Measurements from ENCODE around the gene PTPRK. TPM values are rescaled to one million over a fixed set of nuclear protein-coding genes. Genes with fewer than 3 reads are reported as not detected.

Gene PTPRK
- total and polyA plus RNA-seq, 10 of the 15 experiments (the other 5 are each of a cell fraction or from before 2014, with no cell fraction given): 0.23 to 1.9 (median 0.55) TPM

DNA sequence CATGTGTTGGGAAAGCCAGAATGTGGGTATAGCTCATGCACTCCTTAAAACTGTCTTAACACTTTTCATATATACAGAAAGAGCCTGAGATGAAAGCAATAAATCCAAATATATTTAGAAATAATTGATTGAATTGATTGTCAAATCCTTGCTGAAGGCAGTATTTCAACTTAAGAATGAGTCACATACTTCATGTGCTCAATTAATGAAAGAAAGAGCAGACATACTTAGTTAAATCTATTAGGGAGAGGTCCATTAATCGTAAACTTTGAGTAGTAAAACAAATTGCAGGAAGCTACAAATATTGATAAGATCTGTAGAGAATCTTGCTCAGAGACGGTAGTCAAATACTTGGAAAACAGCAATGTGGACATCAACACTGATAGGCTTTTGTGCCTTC is 358.0 kb downstream of the PTPRK start:
- H3K27me3 ChIP-seq (replicated peaks in 1 of 2; ENCODE audit: control insufficient read depth in 2 of 2, insufficient read depth in 2 of 2, low read length in 1 of 2): no peaks in the 10 kb centered on the region
- ATAC-seq: no peak
- no peaks in the 10 kb centered on the region for H4K20me1 ChIP-seq (ENCODE audit: control insufficient read depth, insufficient read depth)
- RAD21 ChIA-PET (ENCODE audit: unreplicated experiment): no interaction called here
- CTCF ChIA-PET: no interaction called here
- BruUV-seq (replicated peaks): no TSS peak
- no peaks in the 10 kb centered on the region for H3K4me1 ChIP-seq (ENCODE audit: control insufficient read depth, insufficient read depth, low read length)
- H2AFZ ChIP-seq (ENCODE audit: control insufficient read depth, low read depth, low read length): no peak overlapping the region
- TF ChIP-seq MTA3 (IDR thresholded peaks at IDR 0.05; ENCODE audit: borderline replicate concordance, low read length) (no peak), SRF (IDR thresholded peaks at IDR 0.05; ENCODE audit: low read depth in 2 of 2, low read length in 2 of 2) (no peak), DPF2 (IDR thresholded peaks at IDR 0.05) (no peak), NR2F1 (conservative IDR thresholded peaks at IDR 0.05) (no peak), POU2F2 (IDR thresholded peaks at IDR 0.05; ENCODE audit: borderline replicate concordance, low read depth, low read length) (no peak), FOS (IDR thresholded peaks at IDR 0.05; ENCODE audit: borderline replicate concordance, extremely low read depth, insufficient read length) (no peak), RAD51 (IDR thresholded peaks at IDR 0.05) (no peak), ESRRA (IDR thresholded peaks at IDR 0.05; ENCODE audit: low read length) (no peak), HDAC2 (IDR thresholded peaks at IDR 0.05) (no peak), TCF7 (IDR thresholded peaks at IDR 0.05; ENCODE audit: borderline replicate concordance) (no peak), SREBF1 (IDR thresholded peaks at IDR 0.05; ENCODE audit: low read length) (no peak), POLR2AphosphoS5 (IDR thresholded peaks at IDR 0.05; ENCODE audit: low read length) (no peak), ZNF217 (IDR thresholded peaks at IDR 0.05) (no peak), SMARCA5 (IDR thresholded peaks at IDR 0.05) (no peak), CHD1 (IDR thresholded peaks at IDR 0.05; ENCODE audit: low read depth, low read length) (no peak)
- TF ChIP-seq, protein P1, sequence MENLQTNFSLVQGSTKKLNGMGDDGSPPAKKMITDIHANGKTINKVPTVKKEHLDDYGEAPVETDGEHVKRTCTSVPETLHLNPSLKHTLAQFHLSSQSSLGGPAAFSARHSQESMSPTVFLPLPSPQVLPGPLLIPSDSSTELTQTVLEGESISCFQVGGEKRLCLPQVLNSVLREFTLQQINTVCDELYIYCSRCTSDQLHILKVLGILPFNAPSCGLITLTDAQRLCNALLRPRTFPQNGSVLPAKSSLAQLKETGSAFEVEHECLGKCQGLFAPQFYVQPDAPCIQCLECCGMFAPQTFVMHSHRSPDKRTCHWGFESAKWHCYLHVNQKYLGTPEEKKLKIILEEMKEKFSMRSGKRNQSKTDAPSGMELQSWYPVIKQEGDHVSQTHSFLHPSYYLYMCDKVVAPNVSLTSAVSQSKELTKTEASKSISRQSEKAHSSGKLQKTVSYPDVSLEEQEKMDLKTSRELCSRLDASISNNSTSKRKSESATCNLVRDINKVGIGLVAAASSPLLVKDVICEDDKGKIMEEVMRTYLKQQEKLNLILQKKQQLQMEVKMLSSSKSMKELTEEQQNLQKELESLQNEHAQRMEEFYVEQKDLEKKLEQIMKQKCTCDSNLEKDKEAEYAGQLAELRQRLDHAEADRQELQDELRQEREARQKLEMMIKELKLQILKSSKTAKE (IDR thresholded peaks at IDR 0.05; ENCODE audit: low read depth, poor library complexity, severe bottlenecking): no peak
- TF ChIP-seq, protein P2, sequence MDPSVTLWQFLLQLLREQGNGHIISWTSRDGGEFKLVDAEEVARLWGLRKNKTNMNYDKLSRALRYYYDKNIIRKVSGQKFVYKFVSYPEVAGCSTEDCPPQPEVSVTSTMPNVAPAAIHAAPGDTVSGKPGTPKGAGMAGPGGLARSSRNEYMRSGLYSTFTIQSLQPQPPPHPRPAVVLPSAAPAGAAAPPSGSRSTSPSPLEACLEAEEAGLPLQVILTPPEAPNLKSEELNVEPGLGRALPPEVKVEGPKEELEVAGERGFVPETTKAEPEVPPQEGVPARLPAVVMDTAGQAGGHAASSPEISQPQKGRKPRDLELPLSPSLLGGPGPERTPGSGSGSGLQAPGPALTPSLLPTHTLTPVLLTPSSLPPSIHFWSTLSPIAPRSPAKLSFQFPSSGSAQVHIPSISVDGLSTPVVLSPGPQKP (IDR thresholded peaks at IDR 0.05; ENCODE audit: low read depth, low read length): no peak
- TF ChIP-seq, protein P3, sequence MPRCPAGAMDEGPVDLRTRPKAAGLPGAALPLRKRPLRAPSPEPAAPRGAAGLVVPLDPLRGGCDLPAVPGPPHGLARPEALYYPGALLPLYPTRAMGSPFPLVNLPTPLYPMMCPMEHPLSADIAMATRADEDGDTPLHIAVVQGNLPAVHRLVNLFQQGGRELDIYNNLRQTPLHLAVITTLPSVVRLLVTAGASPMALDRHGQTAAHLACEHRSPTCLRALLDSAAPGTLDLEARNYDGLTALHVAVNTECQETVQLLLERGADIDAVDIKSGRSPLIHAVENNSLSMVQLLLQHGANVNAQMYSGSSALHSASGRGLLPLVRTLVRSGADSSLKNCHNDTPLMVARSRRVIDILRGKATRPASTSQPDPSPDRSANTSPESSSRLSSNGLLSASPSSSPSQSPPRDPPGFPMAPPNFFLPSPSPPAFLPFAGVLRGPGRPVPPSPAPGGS (IDR thresholded peaks at IDR 0.05; ENCODE audit: borderline replicate concordance, insufficient read depth, low read depth, low read length, poor library complexity, severe bottlenecking): no peak
- H3K4me2 ChIP-seq (ENCODE audit: control insufficient read depth, insufficient read depth): no peak overlapping the region
- no peak overlapping the region for H3K9ac ChIP-seq (ENCODE audit: control insufficient read depth, insufficient read depth, low read length)
- in situ Hi-C loops (cut with MboI): no loop called here
- H3K79me2 ChIP-seq (ENCODE audit: control insufficient read depth, insufficient read depth, low read length): no peaks in the 10 kb centered on the region
- H3K9me3 ChIP-seq (replicated peaks; ENCODE audit: control insufficient read depth, insufficient read depth, low read length): no peaks in the 10 kb centered on the region
- no peak for DNase-seq (ENCODE audit: low read depth, low spot score)
- 45% methylated on average over 2 of the region's 2 CpGs for WGBS (ENCODE audit: insufficient coverage, insufficient replicate concordance, low lambda C conversion rate, missing lambda C conversion rate)
- intact Hi-C loops (cut with micrococcal nuclease; ENCODE audit: unreplicated experiment): no loop called here
- POLR2A ChIA-PET: no interaction called here
- H3K27ac ChIP-seq (ENCODE audit: control insufficient read depth, insufficient read depth): no peak overlapping the region
- SMC1A ChIA-PET (ENCODE audit: uncharacterized antibody, unreplicated experiment): no interaction called here
- H3K4me3 ChIP-seq: no peak overlapping the region
- no peaks in the 10 kb centered on the region for H3K36me3 ChIP-seq (ENCODE audit: control insufficient read depth in 2 of 2, insufficient read depth in 2 of 2, low read length in 1 of 2)
- no peak for FAIRE-seq

All from GM12878 (cell line).